K562 (cell line): Measurements from ENCODE around the gene USH2A.

Experiments used
- EGR1 ChIP-seq: fragments of 450-650 bp; conservative IDR thresholded peaks from 2 replicates; pipeline ENCODE4 v1.6.1; 2017; ENCODE audit warnings: mild to moderate bottlenecking
- HDAC1 ChIP-seq, 2 experiments: fragments of 450-650 bp; IDR thresholded peaks; 2 replicates each; pipeline ENCODE4 v1.6.1; 2016 to 2017; ENCODE audit warnings: inconsistent platforms in 1 of 2, mild to moderate bottlenecking in 1 of 2, moderate library complexity in 1 of 2

DNA sequence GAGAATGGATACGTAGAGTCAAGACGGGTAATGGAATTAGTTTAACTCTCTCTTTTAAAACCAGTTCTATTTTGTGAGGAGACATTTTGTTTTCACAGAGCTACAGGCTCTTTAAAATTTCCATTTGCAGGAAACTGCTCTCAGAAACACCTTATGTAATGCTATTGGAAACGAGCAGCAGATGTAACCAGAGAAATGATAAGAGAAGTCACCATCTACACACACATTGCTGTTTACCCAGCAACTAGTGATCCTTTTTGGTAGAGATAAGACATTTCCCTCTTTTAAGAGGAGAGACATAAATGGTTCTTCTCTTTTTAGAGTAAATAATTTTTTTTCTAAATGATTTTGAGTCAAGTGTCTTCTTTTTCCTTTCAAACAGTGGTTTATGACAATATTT lies 775.5 kb downstream of the USH2A start:
- TF ChIP-seq EGR1 (no peak), HDAC1 (IDR thresholded peaks at IDR 0.05) (no peak)
